ENCODE measurements around the gene ZBTB40. TPM values are rescaled to one million over a fixed set of nuclear protein-coding genes. Genes with fewer than 3 reads are reported as not detected.

ZBTB40 gene
- total and polyA plus RNA-seq, 9 donors: 8.3 to 26.0 (median 19.1) TPM

DNA sequence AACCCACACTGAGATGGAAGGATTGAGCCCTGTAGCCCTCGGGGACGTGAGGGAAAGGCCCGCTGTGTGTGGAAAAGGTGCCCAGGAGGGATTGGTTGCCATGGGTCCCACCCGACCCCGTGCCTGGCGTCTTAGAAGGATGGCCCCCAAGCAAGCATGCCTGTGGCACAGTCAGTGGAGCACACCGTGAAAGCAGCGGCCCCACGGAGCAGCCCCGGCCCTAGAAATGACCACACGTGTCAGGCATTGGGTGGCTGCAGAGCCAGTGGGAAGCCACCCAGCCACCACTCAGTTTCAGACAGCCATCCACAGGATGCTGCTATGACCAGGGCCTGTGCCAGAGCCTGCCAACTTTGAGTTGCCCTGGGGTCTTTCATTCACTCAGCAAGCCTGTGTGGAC is 98.4 kb downstream of the ZBTB40 start:
- intact Hi-C loops (cut with DNase I): loop anchor here in 1 of 4 donors (10.0 kb wide), 1 partner anchor 125 kb away; no protein-coding TSS in a partner anchor
- TF ChIP-seq, protein P1, sequence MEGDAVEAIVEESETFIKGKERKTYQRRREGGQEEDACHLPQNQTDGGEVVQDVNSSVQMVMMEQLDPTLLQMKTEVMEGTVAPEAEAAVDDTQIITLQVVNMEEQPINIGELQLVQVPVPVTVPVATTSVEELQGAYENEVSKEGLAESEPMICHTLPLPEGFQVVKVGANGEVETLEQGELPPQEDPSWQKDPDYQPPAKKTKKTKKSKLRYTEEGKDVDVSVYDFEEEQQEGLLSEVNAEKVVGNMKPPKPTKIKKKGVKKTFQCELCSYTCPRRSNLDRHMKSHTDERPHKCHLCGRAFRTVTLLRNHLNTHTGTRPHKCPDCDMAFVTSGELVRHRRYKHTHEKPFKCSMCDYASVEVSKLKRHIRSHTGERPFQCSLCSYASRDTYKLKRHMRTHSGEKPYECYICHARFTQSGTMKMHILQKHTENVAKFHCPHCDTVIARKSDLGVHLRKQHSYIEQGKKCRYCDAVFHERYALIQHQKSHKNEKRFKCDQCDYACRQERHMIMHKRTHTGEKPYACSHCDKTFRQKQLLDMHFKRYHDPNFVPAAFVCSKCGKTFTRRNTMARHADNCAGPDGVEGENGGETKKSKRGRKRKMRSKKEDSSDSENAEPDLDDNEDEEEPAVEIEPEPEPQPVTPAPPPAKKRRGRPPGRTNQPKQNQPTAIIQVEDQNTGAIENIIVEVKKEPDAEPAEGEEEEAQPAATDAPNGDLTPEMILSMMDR (IDR thresholded peaks at IDR 0.05): no peak
- TF ChIP-seq POLR2A (IDR thresholded peaks at IDR 0.05): no peak
- TF ChIP-seq EP300 (IDR thresholded peaks at IDR 0.05): no peak
- no peak for DNase-seq
- Histone ChIP-seq H3K4me1 (ENCODE audit: insufficient read depth) (no peaks in the 10 kb centered on the region), H3K4me3 (no peak overlapping the region), H3K27ac (no peak overlapping the region), H3K9me3 (no peaks in the 10 kb centered on the region), H3K27me3 (no peaks in the 10 kb centered on the region), H3K36me3 (no peaks in the 10 kb centered on the region)
- 77 to 92% (median 88%) methylated on average over 11 of the region's 11 CpGs for WGBS, 3 donors

DNA sequence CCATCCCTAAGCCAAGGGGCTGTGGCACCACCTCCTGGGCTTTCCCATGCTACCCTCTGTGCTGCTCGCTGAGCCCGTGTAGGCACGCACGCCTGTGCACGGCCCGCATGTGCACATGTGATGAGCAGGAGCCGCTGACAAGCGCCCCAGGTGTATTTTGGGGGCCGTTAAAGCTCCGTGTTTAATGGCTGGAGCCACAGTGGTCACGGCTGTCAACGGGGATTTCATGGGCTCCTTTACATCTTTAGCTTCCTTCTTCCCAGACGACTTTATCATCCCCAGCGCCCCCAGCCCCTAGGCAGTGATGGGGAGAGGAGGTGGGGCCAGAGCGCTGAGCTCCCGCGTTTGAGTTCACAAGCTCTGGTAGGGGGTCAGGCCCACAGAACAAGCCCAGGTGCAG is 99.9 kb downstream of the ZBTB40 start:
- 70 to 75% (median 75%) methylated on average over 17 of the region's 17 CpGs for WGBS, 3 donors
- Histone ChIP-seq H3K9me3 (no peaks in the 10 kb centered on the region), H3K27ac (no peak overlapping the region), H3K4me3 (no peak overlapping the region), H3K27me3 (no peaks in the 10 kb centered on the region), H3K4me1 (ENCODE audit: insufficient read depth) (no peaks in the 10 kb centered on the region), H3K36me3 (no peaks in the 10 kb centered on the region)
- intact Hi-C loops (cut with DNase I): loop anchor here in 1 of 4 donors (10.0 kb wide), 1 partner anchor 127 kb away; no protein-coding TSS in a partner anchor
- no peak for DNase-seq
- no peak for TF ChIP-seq POLR2A (IDR thresholded peaks at IDR 0.05)
- TF ChIP-seq EP300 (IDR thresholded peaks at IDR 0.05): no peak
- TF ChIP-seq, protein P1 (IDR thresholded peaks at IDR 0.05): no peak

DNA sequence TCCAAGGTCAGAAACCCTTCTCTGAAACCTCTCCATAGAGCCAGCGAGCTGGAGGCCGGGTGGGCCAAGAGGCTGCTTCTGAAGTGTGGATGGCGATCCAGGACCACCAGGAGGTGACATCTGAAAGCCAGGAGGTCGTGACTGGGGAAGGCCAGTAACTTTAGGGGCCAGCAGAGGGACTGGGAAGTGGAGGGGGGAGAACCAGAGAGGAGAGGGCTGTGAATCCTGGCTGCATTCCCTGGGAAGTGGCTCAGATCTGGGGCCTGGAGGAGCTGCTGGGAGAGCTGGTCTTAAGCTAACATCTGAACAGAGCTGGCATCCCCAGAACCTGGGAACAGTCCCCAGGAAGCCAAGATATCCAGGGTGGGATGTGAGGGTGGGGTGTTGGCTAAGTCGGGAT is 100.4 kb downstream of the ZBTB40 start:
- no peak for DNase-seq
- intact Hi-C loops (cut with DNase I): loop anchor here in 1 of 4 donors (10.0 kb wide), 1 partner anchor 127 kb away; no protein-coding TSS in a partner anchor
- TF ChIP-seq POLR2A (IDR thresholded peaks at IDR 0.05): no peak
- TF ChIP-seq EP300 (IDR thresholded peaks at IDR 0.05): no peak
- TF ChIP-seq, protein P1 (IDR thresholded peaks at IDR 0.05): no peak
- Histone ChIP-seq H3K27ac (no peak overlapping the region), H3K4me1 (ENCODE audit: insufficient read depth) (no peaks in the 10 kb centered on the region), H3K36me3 (no peaks in the 10 kb centered on the region), H3K27me3 (no peaks in the 10 kb centered on the region), H3K9me3 (no peaks in the 10 kb centered on the region), H3K4me3 (no peak overlapping the region)
- 64 to 68% (median 66%) methylated on average over 5 of the region's 5 CpGs for WGBS, 3 donors

DNA sequence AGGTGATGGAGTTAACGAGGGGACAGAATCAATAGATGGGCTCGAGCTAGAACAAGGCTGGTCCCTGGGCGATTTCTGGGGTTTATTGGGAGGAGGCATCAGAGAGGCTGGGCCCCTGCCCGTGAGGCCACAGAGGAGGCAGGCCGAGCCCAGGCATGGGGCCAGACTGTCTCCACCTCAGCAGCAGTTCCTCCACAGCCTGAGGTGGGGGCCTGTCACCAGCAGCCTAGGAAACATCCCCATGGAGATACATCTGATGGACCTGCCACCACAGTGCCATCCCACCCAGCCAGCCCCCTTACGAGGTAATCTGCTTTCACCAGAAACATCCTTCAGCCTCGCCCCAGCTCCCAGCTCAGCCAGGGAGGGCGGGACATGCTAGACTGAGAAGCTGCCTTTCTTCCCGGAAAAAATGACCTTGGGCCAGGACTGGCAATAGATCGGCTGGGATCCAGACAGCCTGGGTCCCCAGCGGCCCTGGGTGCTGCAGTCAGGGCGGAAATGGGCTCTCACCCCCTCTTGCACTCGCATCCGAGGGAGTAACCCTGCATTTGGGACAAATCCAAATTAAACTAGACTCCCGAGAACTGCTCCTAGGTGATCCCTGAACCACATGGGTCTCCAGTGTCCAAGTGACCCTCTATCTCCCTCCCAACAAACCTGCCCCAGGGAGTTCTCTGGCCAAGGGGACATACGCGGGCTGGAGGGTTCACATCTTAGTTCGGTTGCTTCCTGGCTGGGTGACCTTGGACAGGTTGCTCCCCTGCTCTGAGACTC is 101.6 kb downstream of the ZBTB40 start:
- H3K4me3 ChIP-seq: no peak overlapping the region
- H3K9me3 ChIP-seq: no peaks in the 10 kb centered on the region
- no peak overlapping the region for H3K27ac ChIP-seq
- 11 to 16% (median 14%) methylated on average over 14 to 18 of the region's 18 CpGs for WGBS, 3 donors
- intact Hi-C loops (cut with DNase I): loop anchor here in 1 of 4 donors (10.0 kb wide), 1 partner anchor 128 kb away; no protein-coding TSS in a partner anchor
- no peaks in the 10 kb centered on the region for H3K4me1 ChIP-seq (ENCODE audit: insufficient read depth)
- TF ChIP-seq, protein P1 (IDR thresholded peaks at IDR 0.05): no peak
- H3K36me3 ChIP-seq: no peaks in the 10 kb centered on the region
- no peak for DNase-seq
- no peaks in the 10 kb centered on the region for H3K27me3 ChIP-seq

Data from ovary (tissue), 9 donors.